Fibroblast of skin of left biceps (primary cell): ENCODE measurements around the gene ALDH3A2.
"Not testable (repeated sequence)": the region's sequence is repeated elsewhere in the genome, so short reads cannot be mapped to it uniquely, and the experiment has no call there.

Source experiments
- DNase-seq, 2 experiments: peaks; one replicate each; pipeline ENCODE4 v3.0.0-alpha.2; 2013; ENCODE audit warnings: low read depth in 2 of 2

The ALDH3A2 gene

DNA sequence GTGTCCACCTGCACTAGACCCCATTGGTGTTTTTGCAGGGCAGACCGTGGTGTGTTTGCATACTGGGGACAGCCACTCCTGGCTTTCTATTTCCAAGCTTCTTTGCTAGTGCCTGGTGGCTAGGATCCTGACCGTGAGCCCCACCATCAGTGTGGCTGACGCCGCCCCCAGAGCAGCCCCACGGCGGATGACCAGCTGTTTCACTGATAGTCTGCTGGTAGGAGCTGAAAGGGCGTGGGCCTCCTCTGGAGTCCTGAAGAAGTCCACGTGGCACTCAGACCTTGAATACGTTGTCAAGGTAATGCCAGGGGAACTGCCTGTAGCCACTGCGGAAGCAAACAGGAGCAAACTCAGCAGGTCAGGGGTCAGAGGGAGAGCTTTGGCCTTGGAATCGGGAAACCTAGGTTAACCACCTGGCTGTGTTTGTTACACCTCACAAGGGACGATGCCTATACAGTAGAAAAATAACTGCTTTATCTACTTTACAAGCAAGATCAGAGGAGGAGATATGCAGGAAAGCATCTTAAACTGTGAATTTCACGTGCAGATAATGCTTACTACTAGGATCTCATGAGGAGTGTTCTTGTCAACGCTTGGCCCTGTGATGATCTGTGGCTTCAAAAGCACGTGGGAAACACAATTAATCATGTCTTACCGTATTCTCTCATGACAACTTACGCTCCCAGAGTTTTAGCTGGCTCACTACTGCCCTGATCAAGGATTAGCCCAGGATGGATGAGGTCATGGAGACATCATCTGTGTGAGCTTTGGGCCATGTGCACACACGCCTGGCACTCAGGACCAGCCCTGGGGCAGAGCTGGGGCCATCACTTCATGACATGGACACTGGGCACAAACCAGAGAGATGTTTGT is 30.3 kb downstream of the ALDH3A2 start:
- DNase-seq = no peak

DNA sequence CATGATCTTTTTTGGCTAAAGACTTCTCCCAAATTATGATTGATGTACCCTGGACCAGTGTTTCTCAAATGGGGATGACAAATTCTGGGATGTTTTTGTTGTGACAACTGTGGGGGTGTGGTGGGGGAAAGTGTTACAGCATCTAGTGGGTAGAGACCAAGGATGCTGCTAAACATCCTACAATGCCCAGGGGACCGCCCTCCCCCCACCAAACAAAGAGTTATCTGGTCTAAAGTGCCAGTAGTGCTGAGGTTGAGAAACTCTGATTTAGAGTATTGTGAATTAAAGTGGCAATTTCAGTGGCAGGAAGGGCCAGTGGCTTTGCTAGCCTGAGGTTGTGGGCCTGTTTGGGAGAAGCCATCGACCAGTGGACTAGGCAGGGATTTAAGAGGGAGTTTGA is 34.6 kb downstream of the ALDH3A2 start:
- DNase-seq = no peak

DNA sequence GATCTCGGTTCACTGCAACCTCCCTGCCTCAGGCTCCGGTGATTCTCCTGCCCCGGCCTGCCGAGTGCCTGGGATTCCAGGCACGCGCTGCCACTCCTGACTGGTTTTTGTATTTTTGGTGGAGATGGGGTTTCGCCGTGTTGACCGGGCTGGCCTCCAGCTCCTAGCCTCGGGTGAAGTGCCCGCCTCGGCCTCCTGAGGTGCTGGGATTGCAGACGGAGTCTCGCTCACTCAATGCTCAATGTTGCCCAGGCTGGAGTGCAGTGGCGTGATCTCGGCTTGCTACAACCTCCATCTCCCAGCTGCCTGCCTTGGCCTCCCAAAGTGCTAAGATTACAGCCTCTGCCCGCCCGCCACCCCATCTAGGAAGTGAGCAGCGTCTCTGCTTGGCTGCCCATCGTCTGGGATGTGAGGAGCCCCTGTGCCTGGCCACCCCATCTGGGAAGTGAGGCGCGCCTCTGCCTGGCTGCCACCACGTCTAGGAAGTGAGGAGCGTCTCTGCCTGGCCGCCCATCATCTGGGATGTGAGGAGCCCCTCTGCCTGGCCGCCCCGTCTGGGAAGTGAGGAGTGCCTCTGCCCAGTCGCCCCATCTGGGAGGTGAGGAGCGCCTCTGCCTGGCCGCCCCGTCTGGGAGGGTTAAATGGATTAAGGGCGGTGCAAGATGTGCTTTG is 36.5 kb downstream of the ALDH3A2 start:
- DNase-seq = not testable (repeated sequence)

DNA sequence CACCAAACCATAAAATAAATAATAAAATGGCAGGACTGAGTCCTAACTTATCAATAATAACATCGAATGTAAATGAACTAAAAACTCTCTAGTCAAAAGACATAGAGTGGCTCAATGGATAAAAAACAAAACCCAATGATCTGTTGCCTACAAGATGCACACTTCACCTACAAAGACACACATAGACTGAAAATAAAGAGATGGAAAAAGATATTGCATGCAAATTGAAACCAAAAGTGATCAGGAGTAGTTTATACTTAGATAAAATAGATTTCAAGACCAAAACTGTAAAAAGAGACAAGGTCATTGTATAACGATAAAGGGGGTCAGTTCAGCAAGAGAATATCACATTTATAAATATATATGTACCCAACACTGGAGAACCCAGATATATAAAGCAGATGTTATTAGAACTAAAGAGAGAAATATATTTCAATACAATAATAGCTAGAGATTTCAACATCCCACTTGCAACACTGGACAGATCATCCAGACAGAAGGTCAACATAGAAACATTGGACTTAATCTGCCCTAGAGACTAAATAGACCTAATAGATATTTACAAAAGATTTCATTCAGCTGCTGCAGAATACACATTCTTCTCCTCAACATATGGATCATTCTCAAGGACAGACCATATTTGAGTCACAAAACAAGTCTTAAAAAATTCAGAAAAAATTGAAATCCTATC is 38.0 kb downstream of the ALDH3A2 start:
- no peak for DNase-seq

DNA sequence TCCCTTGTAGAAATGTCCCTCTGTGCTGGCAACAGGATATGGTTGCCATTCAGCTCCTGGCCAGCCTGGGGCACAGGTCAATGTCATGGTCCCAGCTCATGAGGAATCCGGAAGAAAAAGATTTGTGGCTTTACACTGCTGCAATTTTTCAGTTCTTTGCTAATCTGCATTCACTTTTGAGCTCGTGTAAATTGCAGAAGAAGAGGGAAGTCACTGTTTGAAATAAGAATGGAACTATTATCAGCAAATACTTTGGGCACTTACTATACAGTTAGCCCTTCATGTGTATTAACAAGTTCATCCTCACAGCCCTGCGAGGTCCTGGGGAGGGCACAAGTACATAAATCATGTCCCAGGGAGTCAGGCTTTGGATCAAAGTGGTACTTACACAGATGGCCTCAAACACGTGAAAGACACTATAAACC is 53.7 kb downstream of the ALDH3A2 start:
- DNase-seq = no peak

DNA sequence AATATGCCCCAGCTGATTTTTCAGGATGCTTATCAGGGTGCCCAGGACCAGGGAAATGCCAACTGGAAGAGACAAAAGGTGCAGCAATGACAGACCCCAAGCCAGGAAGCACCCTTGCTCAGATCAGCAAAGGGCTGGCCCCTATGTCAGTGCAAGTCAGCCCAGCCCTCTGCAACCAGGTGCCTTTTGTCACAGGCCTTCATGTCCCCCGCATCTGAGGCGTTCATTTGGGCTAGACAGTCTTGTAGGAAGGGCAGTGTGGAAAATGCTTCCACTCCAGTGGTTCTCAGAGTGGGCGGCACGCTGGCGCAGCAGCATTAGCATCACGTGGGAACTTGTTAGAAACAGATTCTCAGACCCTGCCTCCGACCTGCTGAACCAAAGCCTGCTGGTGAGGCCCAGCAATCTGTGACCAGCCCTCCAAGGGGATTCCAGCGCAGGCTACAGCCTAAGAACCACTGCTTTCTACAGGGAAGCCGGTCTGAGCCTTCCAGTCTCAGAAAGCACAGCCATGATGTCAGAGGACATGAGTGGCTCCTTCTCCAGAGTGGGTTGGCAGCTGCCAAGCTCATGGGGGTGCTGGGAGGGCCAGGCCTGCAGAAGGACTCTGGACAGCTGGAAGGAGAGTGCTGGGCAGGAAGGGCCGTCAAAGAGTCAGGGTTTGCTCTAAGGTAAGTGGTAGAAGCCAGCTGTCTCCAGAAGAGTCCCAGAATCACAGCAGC is 54.7 kb downstream of the ALDH3A2 start:
- no peak for DNase-seq

DNA sequence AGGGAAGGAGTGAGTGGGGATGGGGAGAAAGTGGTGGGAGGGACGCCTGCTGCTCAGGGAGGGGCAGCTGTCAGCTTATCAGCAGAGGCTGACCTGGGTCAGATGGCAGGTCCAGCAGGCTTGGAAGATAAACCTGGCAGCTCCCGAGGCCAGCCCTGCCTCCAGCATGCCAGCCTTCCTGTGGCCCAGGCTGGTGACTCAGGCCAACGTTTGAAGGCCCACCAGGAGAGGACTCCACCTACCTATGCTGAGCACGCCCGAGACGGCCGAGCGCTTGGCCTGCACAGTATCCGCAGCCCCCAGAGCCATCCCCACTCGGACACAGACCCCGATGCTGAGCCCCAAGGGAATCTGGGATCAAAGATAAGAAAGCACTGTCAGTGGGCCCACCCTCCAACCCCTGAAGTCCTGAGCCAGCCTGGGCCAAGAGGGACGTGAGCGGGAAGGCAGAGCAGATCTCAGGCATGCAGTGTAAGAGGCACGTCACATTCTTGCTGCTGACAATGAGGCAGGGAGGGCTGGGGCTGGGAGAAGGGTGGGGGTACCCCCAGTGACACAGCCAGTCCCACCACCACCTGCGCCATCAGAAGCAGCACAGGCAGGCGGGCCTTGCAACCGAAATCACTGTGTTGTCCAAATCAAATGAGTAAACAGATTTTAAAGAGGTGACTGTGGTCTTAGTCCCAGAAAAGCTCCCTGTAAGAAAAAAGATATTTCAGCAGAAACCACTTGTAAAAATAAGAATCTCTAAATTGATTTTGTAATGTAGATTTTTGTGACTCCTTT is 55.5 kb downstream of the ALDH3A2 start:
- DNase-seq = no peak

DNA sequence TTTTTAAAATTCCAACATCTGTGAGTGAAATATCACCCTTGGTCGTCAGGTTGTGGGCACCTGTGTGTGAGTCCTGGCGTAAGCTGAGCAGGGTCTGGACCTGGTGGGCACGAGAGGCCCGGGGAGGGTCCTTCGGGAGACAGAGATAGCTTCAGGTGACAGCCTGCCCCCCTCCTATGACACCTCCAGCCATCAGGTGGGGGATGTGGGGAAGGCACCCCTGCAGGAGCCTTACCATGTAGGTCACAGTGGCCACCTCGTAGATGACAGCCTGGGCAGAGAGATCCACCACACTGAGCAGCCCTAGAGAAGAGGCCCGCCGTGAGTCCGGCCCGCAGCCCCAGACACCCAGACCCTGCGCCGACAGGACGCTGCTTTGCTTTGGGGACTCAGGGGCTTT is 56.6 kb downstream of the ALDH3A2 start:
- DNase-seq = no peak

DNA sequence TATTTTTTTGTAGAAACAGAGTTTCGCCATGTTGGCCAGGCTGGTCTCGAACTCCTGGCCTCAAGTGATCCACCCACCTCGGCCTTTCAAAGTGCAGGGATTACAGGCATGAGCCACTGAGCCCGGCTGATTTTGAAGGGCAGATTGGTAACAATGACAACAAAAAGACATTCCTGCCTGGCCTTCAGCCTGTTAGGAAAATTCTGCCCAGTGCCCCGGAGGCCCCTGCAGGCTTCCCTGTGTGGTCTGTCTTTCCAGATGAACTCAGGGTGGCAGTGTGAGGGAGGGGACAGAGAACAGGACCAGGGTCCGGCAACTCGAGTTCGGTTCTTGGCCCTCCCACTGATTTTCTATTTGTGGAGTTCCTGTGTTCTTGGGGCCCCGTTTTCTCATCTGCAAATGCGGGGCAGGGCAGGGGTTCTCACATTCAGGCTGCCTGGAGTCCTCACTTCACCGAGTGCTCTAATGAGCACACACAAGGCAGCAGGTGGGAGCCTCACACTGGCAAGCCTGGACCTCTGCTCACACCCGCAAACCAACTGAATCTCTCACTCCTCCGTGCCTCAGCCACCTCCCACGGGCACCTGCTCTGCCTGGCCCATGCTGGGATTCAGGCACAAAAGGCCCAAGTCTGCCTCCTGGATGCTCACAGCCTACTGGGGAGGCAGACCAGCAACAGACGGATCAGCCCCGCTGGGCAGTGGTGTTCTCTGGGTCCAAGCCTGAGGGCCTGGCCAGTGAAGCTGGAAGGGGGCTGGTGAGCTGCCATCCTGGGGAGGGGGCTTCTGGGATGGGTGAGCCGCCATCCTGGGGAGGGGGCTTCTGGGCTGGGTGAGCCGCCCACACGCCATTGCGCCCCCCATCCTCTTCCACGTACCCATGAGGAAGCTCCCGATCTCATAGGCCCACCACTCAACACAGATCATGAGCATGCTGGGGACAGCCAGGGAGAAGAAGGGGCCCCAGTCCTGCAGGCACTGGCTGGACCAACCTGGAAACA is 57.5 kb downstream of the ALDH3A2 start:
- DNase-seq = no peak

DNA sequence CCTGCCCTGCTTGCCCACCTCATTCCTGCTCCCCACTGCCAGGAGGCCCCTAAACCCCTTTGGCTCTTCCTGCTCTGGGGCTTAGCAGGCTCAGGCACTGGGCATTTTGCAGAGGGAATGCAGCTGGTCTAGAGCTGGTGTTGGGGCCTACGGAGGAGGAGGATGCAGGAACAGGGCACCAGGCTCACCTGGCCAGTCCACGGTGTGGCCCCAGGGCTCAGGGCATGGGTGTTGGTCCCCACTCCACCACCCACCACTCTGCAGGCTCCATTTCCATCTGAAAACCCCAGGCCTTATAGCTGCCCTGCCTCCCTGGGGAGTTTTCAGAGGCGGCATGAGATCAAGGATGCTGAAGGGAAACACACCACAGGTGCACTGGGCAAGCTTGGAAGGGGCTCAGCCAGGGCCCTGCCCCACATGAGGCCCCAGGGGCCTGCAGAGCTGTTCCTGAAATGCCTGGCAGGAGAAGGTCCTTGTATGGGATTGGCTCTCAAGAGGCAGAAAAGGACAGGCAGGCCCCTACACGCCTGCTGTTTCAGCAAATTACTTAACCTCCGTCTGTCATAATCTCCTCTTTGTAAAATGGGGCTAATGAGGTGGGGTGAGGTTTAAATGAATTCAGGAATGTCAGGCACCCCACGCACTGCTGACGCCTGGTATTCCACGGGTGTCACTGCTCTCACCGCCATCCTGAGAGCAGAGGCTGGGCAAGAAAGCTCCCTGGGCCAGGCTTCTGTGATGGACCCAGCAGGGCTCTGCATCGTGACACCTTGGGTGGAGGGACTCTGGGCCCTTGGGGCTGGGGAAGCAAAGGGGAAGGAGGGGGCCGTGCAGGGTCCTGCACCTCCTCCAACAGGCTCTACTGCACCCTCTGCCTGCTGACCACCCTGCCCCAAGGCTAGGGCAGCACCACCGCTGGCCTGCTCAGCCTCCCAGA is 58.5 kb downstream of the ALDH3A2 start:
- no peak for DNase-seq

DNA sequence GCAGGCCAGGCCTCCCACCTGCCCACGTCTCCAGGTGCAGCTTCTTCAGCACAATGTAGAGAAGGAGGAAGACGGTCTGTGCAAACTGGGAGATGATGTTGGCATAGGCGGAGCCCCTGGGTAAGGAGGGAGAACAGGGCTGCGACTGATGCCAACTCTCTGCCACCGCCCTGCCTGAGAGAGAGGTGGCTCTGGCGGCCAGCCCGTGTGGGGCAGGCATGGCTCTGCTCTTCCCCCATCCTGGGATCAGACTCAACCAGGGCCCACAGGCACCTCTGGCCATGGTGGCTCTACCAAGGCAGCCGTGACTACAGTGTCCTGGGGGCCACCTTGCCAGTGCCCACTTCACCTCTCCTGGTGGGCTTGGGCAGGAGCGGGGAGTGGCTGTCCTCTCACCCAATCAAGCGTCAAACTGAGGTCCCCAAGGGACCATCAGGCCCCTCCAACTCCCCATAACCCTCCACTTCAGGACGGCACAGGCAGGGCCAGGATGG is 59.2 kb downstream of the ALDH3A2 start:
- DNase-seq = no peak

DNA sequence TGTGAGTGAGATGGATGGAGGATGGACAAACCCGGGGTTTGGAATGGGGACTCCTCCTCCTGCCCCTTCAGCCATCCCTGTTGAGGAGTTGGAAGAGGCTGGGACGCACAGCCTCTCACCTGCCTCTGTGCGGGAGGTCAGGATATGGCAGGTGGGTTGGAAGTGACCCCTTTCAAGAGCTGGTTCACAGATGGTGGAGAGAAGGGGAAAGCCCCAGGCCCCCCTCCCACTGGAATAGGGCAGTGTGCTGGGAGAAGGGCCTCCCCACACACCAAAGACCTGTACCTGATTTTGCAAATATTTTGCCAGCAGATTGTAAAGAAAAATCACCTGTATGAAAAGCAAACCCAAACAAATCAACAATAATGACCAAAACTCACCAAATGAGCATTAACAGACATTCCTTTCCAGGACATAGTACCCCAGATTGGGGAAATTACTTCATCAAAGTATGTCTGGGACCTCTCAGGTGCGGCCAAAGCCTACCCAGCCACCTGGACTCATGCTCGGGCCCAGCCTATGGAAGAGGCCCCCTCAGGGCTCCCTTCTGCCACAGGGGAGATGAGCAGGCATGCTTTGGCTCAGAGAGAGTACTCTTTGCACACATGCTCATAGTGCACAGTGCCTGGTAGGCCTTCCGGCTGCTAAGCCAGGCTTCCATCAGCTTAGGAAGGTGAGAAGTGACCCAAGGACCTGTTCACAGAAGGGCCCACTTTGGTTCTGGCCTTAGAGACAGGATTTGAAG is 60.1 kb downstream of the ALDH3A2 start:
- no peak for DNase-seq

DNA sequence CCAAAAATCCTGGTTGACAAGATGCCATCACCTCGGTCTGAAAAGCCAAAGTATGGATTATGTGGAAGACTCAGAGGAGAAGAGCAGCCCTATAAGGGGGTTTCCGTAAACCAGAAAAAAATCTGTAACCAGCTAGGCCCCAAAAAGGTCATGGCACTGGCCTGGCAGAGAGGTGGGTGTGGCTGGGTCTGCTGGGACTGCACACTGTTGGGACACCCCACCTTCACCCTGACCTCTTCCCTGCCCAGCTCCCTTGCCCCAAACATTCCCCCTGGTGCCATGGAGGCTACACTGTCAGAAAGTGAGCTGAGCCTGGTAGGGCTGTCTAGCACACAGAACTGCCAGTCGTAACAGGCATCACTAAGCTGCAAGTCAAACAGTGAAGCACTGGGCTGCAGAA is 61.3 kb downstream of the ALDH3A2 start:
- no peak for DNase-seq

DNA sequence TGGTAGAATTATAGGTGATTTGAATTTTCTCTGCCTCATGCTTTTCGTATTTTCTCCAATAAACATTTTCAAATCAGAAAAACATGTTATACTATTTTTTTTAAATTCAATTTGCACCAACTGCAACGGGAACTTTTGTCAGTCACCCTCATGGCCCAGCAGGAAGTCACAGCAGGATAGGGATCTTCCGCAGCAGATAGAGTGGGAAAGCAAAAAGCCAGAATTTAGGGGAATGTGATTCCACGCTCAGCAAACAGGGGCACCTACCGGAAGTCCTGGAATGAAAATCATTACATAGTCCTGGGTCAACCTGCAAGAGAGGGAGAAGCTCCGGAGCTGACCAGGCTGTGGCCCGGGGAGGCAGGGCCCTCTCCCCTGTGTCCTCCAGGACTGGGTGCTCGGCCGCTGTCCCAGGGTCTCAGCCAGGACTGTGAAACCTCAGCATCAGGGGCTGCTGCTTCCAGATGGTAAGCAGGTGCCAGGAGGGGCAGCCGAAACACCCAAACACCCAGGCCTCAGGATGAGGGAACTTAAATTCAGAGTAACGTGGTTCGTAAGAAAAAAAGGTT is 64.0 kb downstream of the ALDH3A2 start:
- DNase-seq = no peak

DNA sequence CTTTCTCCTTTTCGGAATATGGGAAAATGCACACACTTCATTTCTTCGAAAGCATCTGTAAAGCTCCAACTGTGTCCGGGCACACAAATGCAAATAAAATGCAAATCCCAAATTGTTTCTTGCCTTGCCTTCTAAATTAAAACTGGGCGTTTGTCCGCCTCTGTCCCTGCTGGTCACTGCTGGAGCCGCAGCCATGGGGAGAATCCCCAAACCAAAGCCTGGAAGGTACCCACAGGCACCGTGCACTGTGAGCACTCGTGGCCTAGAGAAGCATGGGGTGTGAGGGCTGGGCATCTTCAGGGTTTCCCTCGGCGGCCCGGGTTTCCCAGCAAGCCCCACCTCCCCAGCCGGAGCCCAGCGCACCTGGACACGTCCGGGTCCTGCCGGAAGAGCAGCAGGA is 64.9 kb downstream of the ALDH3A2 start:
- no peak for DNase-seq

DNA sequence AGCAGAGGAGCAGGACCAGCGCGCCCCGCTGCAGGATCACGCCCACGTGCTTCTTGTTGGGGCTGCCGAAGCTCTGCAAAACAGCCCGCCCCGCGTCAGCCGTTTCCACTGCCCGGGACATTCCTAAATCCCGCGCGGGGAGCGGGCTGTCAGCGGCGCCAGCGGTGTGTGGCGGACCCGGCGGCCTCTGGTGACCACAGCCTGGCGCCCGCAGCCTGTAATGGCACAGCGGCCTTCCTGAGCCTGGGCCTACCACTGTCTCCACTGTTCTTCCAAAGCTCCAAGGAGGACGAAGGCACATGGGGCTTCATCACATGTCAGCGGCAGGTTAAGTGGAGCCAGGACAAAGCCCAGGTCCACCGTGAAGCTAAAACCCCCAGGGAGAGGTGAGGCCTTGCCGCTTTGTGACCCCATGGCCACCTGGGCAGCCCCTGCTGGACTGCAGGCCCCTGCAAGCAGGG is 65.4 kb downstream of the ALDH3A2 start:
- no peak for DNase-seq
